Vagina (tissue), 2 donors: ENCODE measurements around the gene SCARB2. TPM values are rescaled to one million over a fixed set of nuclear protein-coding genes. Genes with fewer than 3 reads are reported as not detected.

Source experiments
- DNase-seq, 2 donors: peaks; one replicate each; pipeline ENCODE4 v3.0.0-alpha.2; 2017; ENCODE audit errors: extremely low spot score in 2 of 2
- H3K27ac ChIP-seq: fragments of 200-600 bp; sonication (generic); one replicate; pipeline ENCODE4 v1.5.1; 2019
- H3K27me3 ChIP-seq: fragments of 200-600 bp; sonication (generic); one replicate; pipeline ENCODE4 v1.5.1; 2019
- H3K36me3 ChIP-seq, 2 donors: fragments of 200-600 bp; sonication (generic); one replicate each; pipeline ENCODE4 v1.5.1; 2017 to 2019
- H3K4me1 ChIP-seq: fragments of 200-600 bp; sonication (generic); one replicate; pipeline ENCODE4 v1.5.1; 2019
- H3K4me3 ChIP-seq, 2 donors: fragments of 200-600 bp; sonication (generic); 1 replicate in 1 of 2; 2 replicates in 1 of 2; pipeline ENCODE4 v1.5.1; 2016 to 2019
- H3K9me3 ChIP-seq: fragments of 200-600 bp; sonication (generic); one replicate; pipeline ENCODE4 v1.5.1; 2019
- CTCF ChIP-seq, 3 experiments: fragments of 450-650 bp in 2 of 3; fragments of 200-600 bp in 1 of 3; sonication (generic) in 1 of 3; IDR thresholded peaks; one replicate each; pipeline ENCODE4 v1.5.1; 2017 to 2019; ENCODE audit warnings: antibody characterized with exemption in 3 of 3, mild to moderate bottlenecking in 2 of 3, moderate library complexity in 2 of 3
- POLR2A ChIP-seq, 2 donors: fragments of 450-650 bp; IDR thresholded peaks; one replicate each; pipeline ENCODE4 v1.6.1; 2017; ENCODE audit warnings: antibody characterized with exemption in 2 of 2, mild to moderate bottlenecking in 2 of 2, moderate library complexity in 2 of 2
- POLR2AphosphoS5 ChIP-seq, 2 donors: sonication (generic); formaldehyde crosslinking; IDR thresholded peaks; one replicate each; pipeline ENCODE4 v1.9.0; 2017; ENCODE audit warnings: antibody characterized with exemption in 2 of 2, mild to moderate bottlenecking in 2 of 2, low read depth in 1 of 2; ENCODE audit not compliant: insufficient read depth in 1 of 2
- intact Hi-C: fragments of 100-400 bp; cut with DNase I; formaldehyde crosslinking; loops from one replicate; pipeline ENCODE4 v1.15.1; 2023
- total RNA-seq: library from RNA; depleted of rRNA; stranded (reverse); fragments of >200 nt; gene quantifications from one replicate; pipeline ENCODE4 v1.2.3, GENCODE V29; 2016

The SCARB2 gene
- total RNA-seq, 1 donor from 2014 or later, result 156 TPM

GRCh38 chr4:76120199-76120598 lies 93.4 kb downstream of the SCARB2 start:
- no peak overlapping the region for H3K4me3 ChIP-seq
- TF ChIP-seq CTCF (IDR thresholded peaks at IDR 0.05) (no peak), POLR2A (IDR thresholded peaks at IDR 0.05) (no peak), POLR2AphosphoS5 (IDR thresholded peaks at IDR 0.05; ENCODE audit: insufficient read depth in 1 of 2, low read depth in 1 of 2) (no peak)
- H3K27me3 ChIP-seq, result no peaks in the 10 kb centered on the region
- peaks cover 5 to 66% of the 10 kb centered on the region in 2 donors for H3K36me3 ChIP-seq
- intact Hi-C loops, result no loop called here
- DNase-seq, result no peak
- H3K4me1 ChIP-seq, result no peaks in the 10 kb centered on the region
- H3K27ac ChIP-seq, result no peak overlapping the region
- no peaks in the 10 kb centered on the region for H3K9me3 ChIP-seq

- peaks cover 5 to 64% of the 10 kb centered on the region in 2 donors for H3K36me3 ChIP-seq
- intact Hi-C loops, result no loop called here
- TF ChIP-seq POLR2AphosphoS5 (IDR thresholded peaks at IDR 0.05; ENCODE audit: insufficient read depth in 1 of 2, low read depth in 1 of 2) (no peak), CTCF (IDR thresholded peaks at IDR 0.05) (no peak), POLR2A (IDR thresholded peaks at IDR 0.05) (no peak)
Observed at GRCh38 chr4:76117536-76117935, 96.1 kb downstream of the SCARB2 start.

GRCh38 chr4:76116821-76117220 lies 96.8 kb downstream of the SCARB2 start:
- intact Hi-C loops, result no loop called here
- no peak for DNase-seq
- Histone ChIP-seq H3K4me1 (no peaks in the 10 kb centered on the region), H3K4me3 (no peak overlapping the region), H3K27ac (no peak overlapping the region), H3K9me3 (no peaks in the 10 kb centered on the region), H3K27me3 (no peaks in the 10 kb centered on the region), H3K36me3 (peaks cover 5 to 64% of the 10 kb centered on the region in 2 donors)
- TF ChIP-seq POLR2A (IDR thresholded peaks at IDR 0.05) (no peak), POLR2AphosphoS5 (IDR thresholded peaks at IDR 0.05; ENCODE audit: insufficient read depth in 1 of 2, low read depth in 1 of 2) (no peak), CTCF (IDR thresholded peaks at IDR 0.05) (no peak)

More at GRCh38 chr4:76117536-76117935, 96.1 kb downstream of the SCARB2 start:
- H3K4me3 ChIP-seq, result no peak overlapping the region
- no peaks in the 10 kb centered on the region for H3K9me3 ChIP-seq
- no peak overlapping the region for H3K27ac ChIP-seq
- no peaks in the 10 kb centered on the region for H3K27me3 ChIP-seq
- DNase-seq, result no peak
- no peaks in the 10 kb centered on the region for H3K4me1 ChIP-seq

Other genes starting within 250 kb of the SCARB2 start
- gene SDAD1, start 222.9 kb downstream of the SCARB2 start, total RNA-seq, result 27.5 TPM
- gene CXCL9, start 206.3 kb downstream of the SCARB2 start, total RNA-seq, result 0.74 TPM
- gene CXCL10, start 190.3 kb downstream of the SCARB2 start, total RNA-seq, result 1.7 TPM
- not detected for gene CXCL11, start 177.8 kb downstream of the SCARB2 start, total RNA-seq
- gene ART3, start 139.1 kb downstream of the SCARB2 start, total RNA-seq, result 0.74 TPM
- gene NUP54, start 65.4 kb downstream of the SCARB2 start, total RNA-seq, result 31.2 TPM
- 0.49 TPM for gene FAM47E, start 37.9 kb upstream of the SCARB2 start, total RNA-seq
- gene STBD1, start 92.9 kb upstream of the SCARB2 start, total RNA-seq, result 7.6 TPM
- gene CCDC158, start 207.3 kb upstream of the SCARB2 start, total RNA-seq, result not detected
- gene SHROOM3, start 221.4 kb upstream of the SCARB2 start, total RNA-seq, result 6.9 TPM